H9 (cell line): ENCODE results near the gene MRPL20. TPM values are rescaled to one million over a fixed set of nuclear protein-coding genes. Genes with fewer than 3 reads are reported as not detected.

Experiments used
- DNase-seq: peaks from one replicate; pipeline ENCODE4 v3.0.0-alpha.2; 2017
- H2AFZ ChIP-seq: one replicate; pipeline ENCODE4 v1.6.1; 2013; ENCODE audit warnings: mild to moderate bottlenecking, low read length, control low read depth, moderate library complexity
- H2AK5ac ChIP-seq: 2 replicates; pipeline ENCODE4 v1.6.1; 2013; ENCODE audit warnings: low read length, control low read depth, mixed read lengths; ENCODE audit not compliant: insufficient read length
- H2BK120ac ChIP-seq: one replicate; pipeline ENCODE4 v1.6.1; 2013; ENCODE audit warnings: low read depth, mild to moderate bottlenecking, low read length, control low read depth, inconsistent platforms; ENCODE audit not compliant: poor library complexity, severe bottlenecking
- H2BK12ac ChIP-seq: 2 replicates; pipeline ENCODE4 v1.6.1; 2013; ENCODE audit warnings: low read length, control low read depth, mixed read lengths, low read depth; ENCODE audit not compliant: insufficient read length
- H2BK15ac ChIP-seq: 2 replicates; pipeline ENCODE4 v1.6.1; 2013; ENCODE audit warnings: low read depth, low read length, control low read depth
- H2BK20ac ChIP-seq: one replicate; pipeline ENCODE4 v1.6.1; 2013; ENCODE audit warnings: low read depth, mild to moderate bottlenecking, low read length, control low read depth, inconsistent platforms; ENCODE audit not compliant: poor library complexity, severe bottlenecking
- H2BK5ac ChIP-seq: 2 replicates; pipeline ENCODE4 v1.6.1; 2013; ENCODE audit warnings: low read length, control low read depth, mixed read lengths; ENCODE audit not compliant: insufficient read length
- H3K14ac ChIP-seq: 2 replicates; pipeline ENCODE4 v1.6.1; 2013; ENCODE audit warnings: low read length, control low read depth; ENCODE audit not compliant: insufficient read depth
- H3K18ac ChIP-seq: 2 replicates; pipeline ENCODE4 v1.6.1; 2013; ENCODE audit warnings: low read depth, mild to moderate bottlenecking, mixed read lengths, low read length, control low read depth; ENCODE audit not compliant: insufficient read length
- H3K23ac ChIP-seq: 2 replicates; pipeline ENCODE4 v1.6.1; 2013; ENCODE audit warnings: low read length, control low read depth, mixed read lengths, low read depth; ENCODE audit not compliant: insufficient read length
- H3K23me2 ChIP-seq: 2 replicates; pipeline ENCODE4 v1.6.1; 2013; ENCODE audit warnings: low read depth, mild to moderate bottlenecking, mixed read lengths, low read length, control low read depth; ENCODE audit not compliant: insufficient read length, poor library complexity, severe bottlenecking
- H3K27ac ChIP-seq: 2 replicates; pipeline ENCODE4 v1.5.1; 2013; ENCODE audit warnings: low read length, control low read depth, mixed read lengths, low read depth; ENCODE audit not compliant: insufficient read length
- H3K27me3 ChIP-seq: 2 replicates; pipeline ENCODE4 v1.6.1; 2013; ENCODE audit warnings: low read length, control low read depth, inconsistent platforms; ENCODE audit not compliant: insufficient read depth
- H3K4ac ChIP-seq: 2 replicates; pipeline ENCODE4 v1.6.1; 2013; ENCODE audit warnings: low read depth, mild to moderate bottlenecking, control low read depth, inconsistent platforms, low read length, moderate library complexity
- H3K4me1 ChIP-seq: 2 replicates; pipeline ENCODE4 v1.6.1; 2013; ENCODE audit warnings: low read length, control low read depth, inconsistent platforms; ENCODE audit not compliant: insufficient read depth
- H3K4me2 ChIP-seq: 2 replicates; pipeline ENCODE4 v1.6.1; 2013; ENCODE audit warnings: low read length, control low read depth, mixed read lengths; ENCODE audit not compliant: insufficient read length, insufficient read depth
- H3K56ac ChIP-seq: 2 replicates; pipeline ENCODE4 v1.6.1; 2013; ENCODE audit warnings: low read depth, mild to moderate bottlenecking, mixed read lengths, low read length, control low read depth; ENCODE audit not compliant: insufficient read length
- H3K79me1 ChIP-seq: 2 replicates; pipeline ENCODE4 v1.6.1; 2013; ENCODE audit warnings: low read depth, mild to moderate bottlenecking, moderate library complexity, low read length, control low read depth, inconsistent platforms; ENCODE audit not compliant: insufficient read depth, poor library complexity, severe bottlenecking
- H3K79me2 ChIP-seq: 2 replicates; pipeline ENCODE4 v1.6.1; 2013; ENCODE audit warnings: low read length, control low read depth, inconsistent platforms; ENCODE audit not compliant: insufficient read depth
- H3K9ac ChIP-seq: 2 replicates; pipeline ENCODE4 v1.6.1; 2013; ENCODE audit warnings: low read length, control low read depth, mixed read lengths; ENCODE audit not compliant: insufficient read length; ENCODE audit errors: extremely low read depth
- H3K9me3 ChIP-seq: one replicate; pipeline ENCODE4 v1.6.1; 2013; ENCODE audit warnings: low read depth, low read length, inconsistent platforms; ENCODE audit not compliant: control insufficient read depth
- H3T11ph ChIP-seq: one replicate; pipeline ENCODE4 v1.6.1; 2013; ENCODE audit warnings: mild to moderate bottlenecking, low read length, control low read depth, inconsistent platforms
- H4K20me1 ChIP-seq: one replicate; pipeline ENCODE4 v1.6.1; 2013; ENCODE audit not compliant: control insufficient read depth, insufficient read length, insufficient read depth
- H4K5ac ChIP-seq: 2 replicates; pipeline ENCODE4 v1.6.1; 2013; ENCODE audit warnings: low read depth, mild to moderate bottlenecking, mixed read lengths, low read length, control low read depth; ENCODE audit not compliant: insufficient read length
- H4K8ac ChIP-seq: replicated peaks from 2 replicates; pipeline ENCODE4 v1.6.1; 2013; ENCODE audit warnings: low read length, control low read depth, mixed read lengths, low read depth; ENCODE audit not compliant: insufficient read length
- H4K91ac ChIP-seq: 2 replicates; pipeline ENCODE4 v1.6.1; 2013; ENCODE audit warnings: low read depth, mild to moderate bottlenecking, moderate library complexity, mixed read lengths, low read length, control low read depth; ENCODE audit not compliant: insufficient read length
- H3K27ac Mint-ChIP-seq, 3 experiments: 2 replicates in 2 of 3; 3 replicates in 1 of 3; pipeline ENCODE4 v1.8.0; 2020 to 2021; ENCODE audit warnings: mixed read lengths in 3 of 3, mild to moderate bottlenecking in 1 of 3, moderate library complexity in 1 of 3
- H3K27me3 Mint-ChIP-seq: 2 replicates; pipeline ENCODE4 v1.8.0; 2021; ENCODE audit warnings: low read depth, mild to moderate bottlenecking, moderate library complexity, mixed read lengths
- H3K36me3 Mint-ChIP-seq, 3 experiments: 2 replicates in 2 of 3; 3 replicates in 1 of 3; pipeline ENCODE4 v1.8.0; 2020 to 2021; ENCODE audit warnings: low read depth in 3 of 3, mixed read lengths in 3 of 3; ENCODE audit not compliant: insufficient read depth in 1 of 3
- H3K4me1 Mint-ChIP-seq, 2 experiments: 2 replicates each; pipeline ENCODE4 v1.8.0; 2020; ENCODE audit warnings: mixed read lengths in 2 of 2
- H3K4me3 Mint-ChIP-seq, 2 experiments: 2 replicates in 1 of 2; 3 replicates in 1 of 2; pipeline ENCODE4 v1.8.0; 2020 to 2021; ENCODE audit warnings: mild to moderate bottlenecking in 2 of 2, mixed read lengths in 2 of 2, moderate library complexity in 1 of 2
- H3K9me3 Mint-ChIP-seq, 2 experiments: 2 replicates in 1 of 2; 3 replicates in 1 of 2; pipeline ENCODE4 v1.8.0; 2020; ENCODE audit warnings: mild to moderate bottlenecking in 2 of 2, mixed read lengths in 2 of 2, moderate library complexity in 1 of 2
- WGBS: extraction: QIAGEN DNeasy Blood & Tissue Kit; methylation state at CpG from one replicate; pipeline ENCODE4 v1.1.7; 2013; ENCODE audit warnings: missing lambda C conversion rate, low lambda C conversion rate, mixed read lengths; ENCODE audit not compliant: insufficient read length; ENCODE audit errors: extremely low coverage; 5-methylcytosine and 5-hydroxymethylcytosine counted together
- total RNA-seq: library from RNA; stranded (reverse); gene quantifications from 2 replicates; pipeline ENCODE4 v1.2.1, GENCODE V29; 2021
- TF ChIP-seq, protein P1 (sequence below): fragments of 200-600 bp; sonication (generic); conservative IDR thresholded peaks from 3 replicates; pipeline ENCODE4 v1.8.0; 2021; ENCODE audit warnings: antibody characterized with exemption, mild to moderate bottlenecking

The MRPL20 gene
- total RNA-seq, 1 experiment from 2014 or later = 162 TPM

DNA sequence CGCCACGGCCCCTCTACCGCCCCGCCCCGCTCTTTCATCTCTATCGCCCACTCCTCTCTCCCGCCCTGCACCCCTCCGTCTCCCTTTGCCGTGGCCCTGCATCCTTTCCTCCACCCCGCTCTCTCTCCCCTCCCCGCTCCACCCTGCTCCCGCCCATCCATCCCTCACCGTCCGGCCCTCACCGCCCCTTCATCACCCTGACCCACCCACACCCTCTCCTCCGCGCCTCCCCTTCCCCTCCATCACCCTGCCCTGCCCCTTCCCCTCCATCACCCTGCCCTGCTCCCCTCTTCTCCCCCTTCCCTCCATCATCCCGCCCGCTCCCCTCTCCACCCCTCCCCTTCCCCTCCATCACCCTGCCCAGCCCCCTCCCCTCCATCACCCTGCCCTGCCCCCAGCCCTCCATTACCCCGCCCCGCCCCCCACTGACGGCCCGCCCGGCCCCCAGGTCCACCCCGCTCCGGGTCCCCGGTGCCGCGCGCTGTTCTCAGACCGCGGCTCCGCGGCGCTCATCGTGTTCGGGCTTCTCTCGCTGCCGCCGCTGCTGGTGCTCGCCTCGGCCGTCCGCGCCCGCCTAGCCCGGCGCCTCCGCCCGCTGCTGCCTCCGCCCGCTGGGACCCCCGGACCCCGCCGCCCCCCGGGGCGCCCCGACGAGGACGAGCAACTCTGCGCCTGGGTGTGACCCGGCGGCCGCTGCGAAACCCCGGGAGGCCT, 20.2 kb upstream of the MRPL20 start:
- Mint-ChIP-seq H3K27me3 (no peaks in the 10 kb centered on the region), H3K4me1 (peaks cover 33 to 50% of the 10 kb centered on the region in 2 experiments), H3K36me3 (peaks cover 3 to 5% (median 4%) of the 10 kb centered on the region in 3 experiments; a peak in 6 of 7 replicates), H3K9me3 (peaks cover 3 to 4% of the 10 kb centered on the region in 2 experiments; a peak in 4 of 5 replicates), H3K27ac (no peak overlapping the region), H3K4me3 (peak overlapping the region; percentile 31 to 50; a peak in 2 of 5 replicates)
- Histone ChIP-seq H4K91ac (no peak overlapping the region), H3K23ac (no peak overlapping the region), H2BK5ac (no peak overlapping the region), H3T11ph (no peak overlapping the region), H3K79me2 (no peaks in the 10 kb centered on the region), H2BK20ac (no peak overlapping the region), H4K5ac (no peak overlapping the region), H3K4me2 (no peak overlapping the region), H3K14ac (peak overlapping the region; percentile 80; the same call in 1 of the 2 replicates), H3K23me2 (peaks cover 3% of the 10 kb centered on the region), H3K18ac (peak overlapping the region; percentile 72), H3K27me3 (no peaks in the 10 kb centered on the region), H2BK120ac (no peak overlapping the region), H2AK5ac (no peak overlapping the region), H2AFZ (no peak overlapping the region), H3K4ac (no peak overlapping the region), H3K79me1 (no peaks in the 10 kb centered on the region), H3K9ac (no peak overlapping the region), H2BK15ac (no peak overlapping the region), H4K8ac (no peak overlapping the region), H3K27ac (no peak overlapping the region), H3K9me3 (no peaks in the 10 kb centered on the region), H2BK12ac (no peak overlapping the region), H3K4me1 (peaks cover 7% of the 10 kb centered on the region; the same call in 1 of the 2 replicates), H3K56ac (no peak overlapping the region), H4K20me1 (no peaks in the 10 kb centered on the region)
- WGBS = 100% methylated on average over 2 of the region's 66 CpGs
- TF ChIP-seq, protein P1, sequence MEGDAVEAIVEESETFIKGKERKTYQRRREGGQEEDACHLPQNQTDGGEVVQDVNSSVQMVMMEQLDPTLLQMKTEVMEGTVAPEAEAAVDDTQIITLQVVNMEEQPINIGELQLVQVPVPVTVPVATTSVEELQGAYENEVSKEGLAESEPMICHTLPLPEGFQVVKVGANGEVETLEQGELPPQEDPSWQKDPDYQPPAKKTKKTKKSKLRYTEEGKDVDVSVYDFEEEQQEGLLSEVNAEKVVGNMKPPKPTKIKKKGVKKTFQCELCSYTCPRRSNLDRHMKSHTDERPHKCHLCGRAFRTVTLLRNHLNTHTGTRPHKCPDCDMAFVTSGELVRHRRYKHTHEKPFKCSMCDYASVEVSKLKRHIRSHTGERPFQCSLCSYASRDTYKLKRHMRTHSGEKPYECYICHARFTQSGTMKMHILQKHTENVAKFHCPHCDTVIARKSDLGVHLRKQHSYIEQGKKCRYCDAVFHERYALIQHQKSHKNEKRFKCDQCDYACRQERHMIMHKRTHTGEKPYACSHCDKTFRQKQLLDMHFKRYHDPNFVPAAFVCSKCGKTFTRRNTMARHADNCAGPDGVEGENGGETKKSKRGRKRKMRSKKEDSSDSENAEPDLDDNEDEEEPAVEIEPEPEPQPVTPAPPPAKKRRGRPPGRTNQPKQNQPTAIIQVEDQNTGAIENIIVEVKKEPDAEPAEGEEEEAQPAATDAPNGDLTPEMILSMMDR = no peak
- DNase-seq = peak; percentile 87
